GM21619 (cell line): Measurements from ENCODE around the gene HTRA3.

Source experiments
- ATAC-seq: cut with Tn5 transposase; IDR thresholded peaks from one replicate; pipeline ENCODE4 v1.9.1; 2021; ENCODE audit not compliant: unreplicated experiment

The HTRA3 gene

GRCh38 chr4:8352368-8353157 lies 83.0 kb downstream of the HTRA3 start:
- ATAC-seq: no peak

- no peak for ATAC-seq
Measured at GRCh38 chr4:8353158-8353669, 83.7 kb downstream of the HTRA3 start.

- no peak for ATAC-seq
Measured at GRCh38 chr4:8353912-8354453, 84.4 kb downstream of the HTRA3 start.

- no peak for ATAC-seq
Measured at GRCh38 chr4:8355306-8355705, 85.8 kb downstream of the HTRA3 start.

GRCh38 chr4:8355864-8356565 lies 86.5 kb downstream of the HTRA3 start:
- no peak for ATAC-seq
